H1 (cell line): ENCODE results near the gene TUBGCP4. TPM values are rescaled to one million over a fixed set of nuclear protein-coding genes. Genes with fewer than 3 reads are reported as not detected.

ENCODE experiments used
- CTCF ChIA-PET: fragments of 300-600 bp; sonication (Branson Sonifier 250); formaldehyde crosslinking; loops from one replicate; lab custom pipeline; 2021; ENCODE audit not compliant: partially characterized antibody; lab: Charles Lee
- POLR2A ChIA-PET: fragments of 300-600 bp; sonication (Branson Sonifier 250); formaldehyde crosslinking; loops from one replicate; lab custom pipeline; 2021; ENCODE audit warnings: inconsistent platforms; ENCODE audit not compliant: partially characterized antibody; lab: Charles Lee
- DNase-seq, 2 experiments: peaks; one replicate each; pipeline versions ENCODE4 v3.0.0 to v3.0.0-alpha.2; 2010 to 2022; ENCODE audit warnings: low spot score in 2 of 2, low read depth in 1 of 2, mixed read lengths in 1 of 2
- FAIRE-seq: peaks from 2 replicates; lab custom pipeline; 2011; peaks lifted over from hg19 to GRCh38; lab: Jason Lieb, UNC
- H2AFZ ChIP-seq: 2 replicates; pipeline ENCODE4 v1.8.1; 2012; ENCODE audit warnings: low read length, inconsistent platforms
- H2AK5ac ChIP-seq: 2 replicates; pipeline ENCODE4 v1.6.1; 2013; ENCODE audit warnings: low read depth, low read length
- H2BK120ac ChIP-seq: replicated peaks from 2 replicates; pipeline ENCODE3; 2013; ENCODE audit warnings: low read depth, low read length, inconsistent platforms
- H2BK12ac ChIP-seq: 2 replicates; pipeline ENCODE4 v1.6.1; 2013; ENCODE audit warnings: low read depth, low read length
- H2BK15ac ChIP-seq: 2 replicates; pipeline ENCODE4 v1.6.1; 2013; ENCODE audit warnings: low read length
- H2BK20ac ChIP-seq: 2 replicates; pipeline ENCODE4 v1.6.1; 2013; ENCODE audit warnings: low read length
- H2BK5ac ChIP-seq: 2 replicates; pipeline ENCODE4 v1.6.1; 2013; ENCODE audit warnings: low read depth, low read length
- H3K14ac ChIP-seq: 2 replicates; pipeline ENCODE4 v1.6.1; 2013; ENCODE audit warnings: inconsistent platforms; ENCODE audit not compliant: insufficient read length
- H3K18ac ChIP-seq: 2 replicates; pipeline ENCODE4 v1.6.1; 2013; ENCODE audit warnings: low read length; ENCODE audit errors: extremely low read depth
- H3K23ac ChIP-seq: 2 replicates; pipeline ENCODE4 v1.6.1; 2013; ENCODE audit warnings: inconsistent platforms; ENCODE audit not compliant: insufficient read length
- H3K23me2 ChIP-seq: 2 replicates; pipeline ENCODE4 v1.6.1; 2013; ENCODE audit warnings: low read depth, low read length
- H3K27ac ChIP-seq: 2 replicates; pipeline ENCODE4 v1.6.1; 2011; ENCODE audit warnings: low read depth, low read length, inconsistent platforms
- H3K27me3 ChIP-seq, 4 experiments: replicated peaks in 1 of 4; 1 replicate in 1 of 4; 2 replicates in 3 of 4; pipeline versions ENCODE4 v1.6.1 to v1.8.1; 2011 to 2013; ENCODE audit warnings: low read length in 3 of 4, mild to moderate bottlenecking in 3 of 4, inconsistent platforms in 2 of 4, mixed read lengths in 2 of 4, moderate library complexity in 1 of 4; ENCODE audit not compliant: control insufficient read depth in 3 of 4, insufficient read depth in 3 of 4; ENCODE audit errors: extremely low read depth in 1 of 4
- H3K36me3 ChIP-seq, 4 experiments: 2 replicates each; pipeline versions ENCODE4 v1.6.1 to v1.8.1; 2011 to 2013; ENCODE audit warnings: mild to moderate bottlenecking in 4 of 4, low read length in 3 of 4, moderate library complexity in 2 of 4, control low read depth in 1 of 4, inconsistent platforms in 1 of 4; ENCODE audit not compliant: insufficient read depth in 4 of 4, control insufficient read depth in 2 of 4
- H3K4ac ChIP-seq: replicated peaks from 2 replicates; pipeline ENCODE3; 2013; ENCODE audit warnings: low read length, low read depth, mixed read lengths, inconsistent platforms; ENCODE audit not compliant: insufficient read length
- H3K4me1 ChIP-seq, 4 experiments: replicated peaks in 1 of 4; 1 replicate in 1 of 4; 2 replicates in 3 of 4; pipeline versions ENCODE4 v1.6.1 to v1.8.1; 2011 to 2013; ENCODE audit warnings: low read length in 3 of 4, inconsistent platforms in 2 of 4, mixed read lengths in 1 of 4; ENCODE audit not compliant: insufficient read depth in 4 of 4, control insufficient read depth in 3 of 4
- H3K4me2 ChIP-seq, 2 experiments: 2 replicates each; pipeline versions ENCODE4 v1.6.1 to v1.8.1; 2011 to 2013; ENCODE audit warnings: low read depth in 2 of 2, low read length in 2 of 2, control low read depth in 1 of 2, inconsistent platforms in 1 of 2, mild to moderate bottlenecking in 1 of 2; ENCODE audit not compliant: insufficient read depth in 1 of 2
- H3K4me3 ChIP-seq, 4 experiments: fragments of 200-600, 300-600 bp in 1 of 4; sonication (generic), shearing (Covaris generic), sonication (Bioruptor Twin) in 1 of 4; 2 replicates each; pipeline versions ENCODE4 v1.5.1 to v1.8.1; 2011 to 2016; ENCODE audit warnings: low read length in 4 of 4, low read depth in 3 of 4, control low read depth in 2 of 4, inconsistent platforms in 2 of 4, mild to moderate bottlenecking in 2 of 4, mixed read lengths in 1 of 4, moderate library complexity in 1 of 4; ENCODE audit not compliant: insufficient read depth in 2 of 4; ENCODE audit errors: extremely low read depth in 1 of 4
- H3K56ac ChIP-seq: replicated peaks from 2 replicates; pipeline ENCODE3; 2013; ENCODE audit warnings: low read depth, mild to moderate bottlenecking, mixed read lengths, low read length, inconsistent platforms; ENCODE audit not compliant: insufficient read length
- H3K79me1 ChIP-seq: 2 replicates; pipeline ENCODE4 v1.6.1; 2013; ENCODE audit warnings: low read depth, low read length, control low read depth
- H3K79me2 ChIP-seq, 2 experiments: 2 replicates each; pipeline versions ENCODE4 v1.6.1 to v1.8.1; 2012 to 2013; ENCODE audit warnings: low read length in 2 of 2, mild to moderate bottlenecking in 2 of 2, inconsistent platforms in 1 of 2; ENCODE audit not compliant: insufficient read depth in 2 of 2, control insufficient read depth in 1 of 2
- H3K9ac ChIP-seq, 4 experiments: replicated peaks in 1 of 4; 1 replicate in 1 of 4; 2 replicates in 3 of 4; pipeline versions ENCODE4 v1.6.1 to v1.8.1; 2011 to 2013; ENCODE audit warnings: low read depth in 3 of 4, low read length in 3 of 4, control low read depth in 2 of 4, mild to moderate bottlenecking in 2 of 4, moderate library complexity in 2 of 4, inconsistent platforms in 1 of 4; ENCODE audit errors: extremely low read depth in 1 of 4
- H3K9me3 ChIP-seq, 2 experiments: 2 replicates each; pipeline versions ENCODE4 v1.6.1 to v1.8.1; 2012 to 2013; ENCODE audit warnings: mild to moderate bottlenecking in 2 of 2, moderate library complexity in 2 of 2, control low read depth in 1 of 2, inconsistent platforms in 1 of 2, low read depth in 1 of 2, low read length in 1 of 2, mixed read lengths in 1 of 2; ENCODE audit not compliant: insufficient read depth in 2 of 2
- H4K20me1 ChIP-seq, 2 experiments: replicated peaks in 1 of 2; 2 replicates each; pipeline versions ENCODE3 to v1.8.1; 2011 to 2013; ENCODE audit warnings: inconsistent platforms in 2 of 2, low read length in 2 of 2, mild to moderate bottlenecking in 1 of 2; ENCODE audit not compliant: insufficient read depth in 2 of 2, control insufficient read depth in 1 of 2
- H4K5ac ChIP-seq: 2 replicates; pipeline ENCODE4 v1.6.1; 2013; ENCODE audit warnings: low read length, low read depth, mixed read lengths, inconsistent platforms; ENCODE audit not compliant: insufficient read length
- H4K8ac ChIP-seq: 2 replicates; pipeline ENCODE4 v1.8.0; 2013; ENCODE audit warnings: mild to moderate bottlenecking, moderate library complexity, low read length, inconsistent platforms; ENCODE audit not compliant: insufficient read depth; ENCODE audit errors: extremely low read depth
- H4K91ac ChIP-seq: replicated peaks from 2 replicates; pipeline ENCODE3; 2013; ENCODE audit warnings: low read length, mixed read lengths, inconsistent platforms; ENCODE audit not compliant: insufficient read length
- HDAC2 ChIP-seq, 2 experiments: fragments of 300-600 bp in 1 of 2; sonication (generic) in 1 of 2; IDR thresholded peaks; 2 replicates each; pipeline ENCODE4 v1.6.1; 2011 to 2012; ENCODE audit warnings: low read depth in 2 of 2, low read length in 2 of 2, mild to moderate bottlenecking in 2 of 2, moderate library complexity in 2 of 2, borderline replicate concordance in 1 of 2, inconsistent platforms in 1 of 2
- JUN ChIP-seq: IDR thresholded peaks from 2 replicates; pipeline ENCODE4 v1.6.1; 2011; ENCODE audit warnings: low read depth, mild to moderate bottlenecking, improper control_type of control experiment, low read length
- TAF1 ChIP-seq: IDR thresholded peaks from 2 replicates; pipeline ENCODE4 v1.6.1; 2011; ENCODE audit warnings: mild to moderate bottlenecking, low read depth, low read length
- WGBS, 2 experiments: shearing (Covaris generic) in 1 of 2; methylation state at CpG; one replicate each; pipeline versions ENCODE4 v1.1.6 to v1.1.7; 2013 to 2015; ENCODE audit warnings: low lambda C conversion rate in 2 of 2, mixed read lengths in 2 of 2, inconsistent platforms in 1 of 2, low coverage in 1 of 2, missing lambda C conversion rate in 1 of 2; ENCODE audit not compliant: insufficient replicate concordance in 2 of 2, insufficient coverage in 1 of 2, insufficient read length in 1 of 2; ENCODE audit errors: extremely low coverage in 1 of 2, missing lambda C conversion rate in 1 of 2; 5-methylcytosine and 5-hydroxymethylcytosine counted together
- long read RNA-seq, 2 experiments: library from RNA in 1 of 2; library from capped mRNA in 1 of 2; stranded (forward); transcript quantifications; one replicate each; pipeline ENCODE4 v2.0.0, GENCODE V29; 2021; ENCODE audit warnings: inconsistent platforms in 1 of 2
- polyA minus RNA-seq, 3 experiments: library from RNA; depleted of rRNA, polyadenylated mRNA; stranded (reverse); fragments of >200 nt; gene quantifications; 1 replicate in 2 of 3; 2 replicates in 1 of 3; pipeline ENCODE4 v1.2.3, GENCODE V29; 2011
- polyA plus RNA-seq, 7 experiments: library from polyadenylated mRNA; depleted of rRNA in 3 of 7; stranded (reverse) in 5 of 7; unstranded in 2 of 7; fragments of >200 nt in 5 of 7; fragments of 200-250 nt in 2 of 7; gene quantifications; 1 replicate in 5 of 7; 2 replicates in 1 of 7; 4 replicates in 1 of 7; pipeline versions ENCODE4 v1.2.1 to v1.2.3, GENCODE V29; 2011 to 2013; ENCODE audit warnings: missing spikeins in 2 of 7, mixed read lengths in 2 of 7
- total RNA-seq: library from RNA; stranded (reverse); fragmentation: NEBNext Ultra II Directional; extraction: Animal tissue kit (Norgen Biotek cat#: 25700); gene quantifications from 2 replicates; pipeline ENCODE4 v1.2.1, GENCODE V29; 2021

TUBGCP4 gene, protein sequence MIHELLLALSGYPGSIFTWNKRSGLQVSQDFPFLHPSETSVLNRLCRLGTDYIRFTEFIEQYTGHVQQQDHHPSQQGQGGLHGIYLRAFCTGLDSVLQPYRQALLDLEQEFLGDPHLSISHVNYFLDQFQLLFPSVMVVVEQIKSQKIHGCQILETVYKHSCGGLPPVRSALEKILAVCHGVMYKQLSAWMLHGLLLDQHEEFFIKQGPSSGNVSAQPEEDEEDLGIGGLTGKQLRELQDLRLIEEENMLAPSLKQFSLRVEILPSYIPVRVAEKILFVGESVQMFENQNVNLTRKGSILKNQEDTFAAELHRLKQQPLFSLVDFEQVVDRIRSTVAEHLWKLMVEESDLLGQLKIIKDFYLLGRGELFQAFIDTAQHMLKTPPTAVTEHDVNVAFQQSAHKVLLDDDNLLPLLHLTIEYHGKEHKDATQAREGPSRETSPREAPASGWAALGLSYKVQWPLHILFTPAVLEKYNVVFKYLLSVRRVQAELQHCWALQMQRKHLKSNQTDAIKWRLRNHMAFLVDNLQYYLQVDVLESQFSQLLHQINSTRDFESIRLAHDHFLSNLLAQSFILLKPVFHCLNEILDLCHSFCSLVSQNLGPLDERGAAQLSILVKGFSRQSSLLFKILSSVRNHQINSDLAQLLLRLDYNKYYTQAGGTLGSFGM
- 23.1 and 23.4 TPM in 2 replicates for total RNA-seq
- 7.2 and 7.3 TPM in 2 replicates for polyA plus RNA-seq (2011; rRNA removed)
- 8.1 TPM for polyA plus RNA-seq (2011; cell fraction: cytosol; rRNA removed)
- polyA plus RNA-seq (2011; cell fraction: nucleus; rRNA removed), result 14.7 TPM
- polyA plus RNA-seq (2012, experiment 1 of 2), result 12.0 to 16.1 TPM (median 13.3 TPM) in 4 replicates
- polyA plus RNA-seq (2012, experiment 2 of 2), result 5.5 TPM
- polyA plus RNA-seq (2013, experiment 1 of 2), result 13.4 TPM
- 11.7 TPM for polyA plus RNA-seq (2013, experiment 2 of 2)
- polyA minus RNA-seq (2011; rRNA and poly(A)+ RNA removed), result 28.3 and 33.3 TPM in 2 replicates
- 15.3 TPM for polyA minus RNA-seq (2011; cell fraction: cytosol; rRNA and poly(A)+ RNA removed)
- 37.2 TPM for polyA minus RNA-seq (2011; cell fraction: nucleus; rRNA and poly(A)+ RNA removed)
- long read RNA-seq, experiment 1, full-length matches to known transcripts, result 1 of 13 reads
- long read RNA-seq, experiment 1, partial matches to known transcripts, result 4 of 13 reads
- long read RNA-seq, experiment 1, other reads (novel, unspliced or antisense), result 8 of 13 reads
- long read RNA-seq, experiment 2, full-length matches to known transcripts, result 7 of 9 reads
- long read RNA-seq, experiment 2, partial matches to known transcripts, result 2 of 9 reads
- long read RNA-seq, experiment 2, other reads (novel, unspliced or antisense), result 0 of 9 reads

GRCh38 chr15:43370975-43371974 lies at the start of gene TUBGCP4, which contains the start of gene ZSCAN29:
Gene TUBGCP4 (plus strand): TSS chr15:43371101. CDS start chr15:43371355, 254 bp downstream.
Gene ZSCAN29 (minus strand): TSS chr15:43371043. CDS start chr15:43369913, 1,130 bp downstream.
- ChIA-PET POLR2A (interaction anchor here (0.7 to 2.4 kb wide), 6 partner anchors 12 to 142 kb away, joined by 3 to 26 read pairs (median 3); no protein-coding TSS in a partner anchor), CTCF (interaction anchor here (0.6 to 1.6 kb wide), 12 partner anchors 7 to 171 kb away, joined by 3 to 11 read pairs (median 3); partner anchors contain the start of gene MAP1A)
- 3% methylated on average over 63 of the region's 66 CpGs; no CpG with 5 or more reads in 1 of the 2 experiments for WGBS, 2 experiments
- H3K36me3 ChIP-seq, result peaks cover 3 to 27% (median 12%) of the 10 kb centered on the region in 4 experiments
- FAIRE-seq (peak; percentile 24), DNase-seq (peak; percentile 73 to 93)
- H3K27ac ChIP-seq, result peak within 1 kb of the TSS; percentile 75; the same call in 1 of the 2 replicates
- peak within 1 kb of the TSS; percentile 52 for H4K91ac ChIP-seq
- H2AK5ac ChIP-seq, result no peak within 1 kb of the TSS
- H3K4ac ChIP-seq, result peak within 1 kb of the TSS; percentile 96
- H3K9ac ChIP-seq, result peak within 1 kb of the TSS; percentile 74 to 90 (median 86)
- no peak within 1 kb of the TSS; the same call in 1 of the 2 replicates for H2BK15ac ChIP-seq
- peaks cover 6 to 8% of the 10 kb centered on the region in 2 experiments for H4K20me1 ChIP-seq
- peak within 1 kb of the TSS; percentile 52 for H3K56ac ChIP-seq
- no peak within 1 kb of the TSS for H3K14ac ChIP-seq
- H3K23ac ChIP-seq, result no peak within 1 kb of the TSS
- H3K4me1 ChIP-seq, result peaks cover 2 to 12% (median 3%) of the 10 kb centered on the region in 4 experiments; a peak in 6 of 7 replicates
- peak within 1 kb of the TSS; percentile 72 for H4K5ac ChIP-seq
- no peak within 1 kb of the TSS for H2BK12ac ChIP-seq
- peaks cover 11% of the 10 kb centered on the region for H3K79me1 ChIP-seq
- H3K4me3 ChIP-seq, result peak within 1 kb of the TSS; percentile 78 to 98 (median 88)
- peak within 1 kb of the TSS; percentile 77 to 95 for H3K4me2 ChIP-seq
- H2BK120ac ChIP-seq, result no peak within 1 kb of the TSS
- H3K79me2 ChIP-seq, result peaks cover 4 to 39% of the 10 kb centered on the region in 2 experiments; a peak in 3 of 4 replicates
- H3K9me3 ChIP-seq, result no peaks in the 10 kb centered on the region
- H2AFZ ChIP-seq, result peak within 1 kb of the TSS; percentile 82
- H4K8ac ChIP-seq, result peak within 1 kb of the TSS; percentile 90; the same call in 1 of the 2 replicates
- peak within 1 kb of the TSS; percentile 65 for H3K18ac ChIP-seq
- H2BK20ac ChIP-seq, result no peak within 1 kb of the TSS
- H3K23me2 ChIP-seq, result peaks cover 5% of the 10 kb centered on the region; the same call in 1 of the 2 replicates
- H2BK5ac ChIP-seq, result peak within 1 kb of the TSS; percentile 61; the same call in 1 of the 2 replicates
- no peaks in the 10 kb centered on the region for H3K27me3 ChIP-seq
- no peak for TF ChIP-seq JUN
- TF ChIP-seq HDAC2 (IDR thresholded peaks at IDR 0.05; ENCODE audit: borderline replicate concordance in 1 of 2, low read depth in 2 of 2, low read length in 2 of 2), result peak in 1 of 2 experiments; percentile 87; a peak in 1 of 4 replicates
- peak; percentile 78 for TF ChIP-seq TAF1
